GM18909 (cell line): ENCODE measurements around the gene PEX14.

Source experiments
- ATAC-seq: cut with Tn5 transposase; IDR thresholded peaks from one replicate; pipeline ENCODE4 v1.9.1; 2021; ENCODE audit warnings: mild to moderate bottlenecking; ENCODE audit not compliant: unreplicated experiment, poor library complexity

The PEX14 gene

GRCh38 chr1:10656431-10656830, 181.7 kb downstream of the PEX14 start:
- ATAC-seq = no peak

GRCh38 chr1:10657088-10657847, 182.5 kb downstream of the PEX14 start:
- ATAC-seq = no peak

DNA sequence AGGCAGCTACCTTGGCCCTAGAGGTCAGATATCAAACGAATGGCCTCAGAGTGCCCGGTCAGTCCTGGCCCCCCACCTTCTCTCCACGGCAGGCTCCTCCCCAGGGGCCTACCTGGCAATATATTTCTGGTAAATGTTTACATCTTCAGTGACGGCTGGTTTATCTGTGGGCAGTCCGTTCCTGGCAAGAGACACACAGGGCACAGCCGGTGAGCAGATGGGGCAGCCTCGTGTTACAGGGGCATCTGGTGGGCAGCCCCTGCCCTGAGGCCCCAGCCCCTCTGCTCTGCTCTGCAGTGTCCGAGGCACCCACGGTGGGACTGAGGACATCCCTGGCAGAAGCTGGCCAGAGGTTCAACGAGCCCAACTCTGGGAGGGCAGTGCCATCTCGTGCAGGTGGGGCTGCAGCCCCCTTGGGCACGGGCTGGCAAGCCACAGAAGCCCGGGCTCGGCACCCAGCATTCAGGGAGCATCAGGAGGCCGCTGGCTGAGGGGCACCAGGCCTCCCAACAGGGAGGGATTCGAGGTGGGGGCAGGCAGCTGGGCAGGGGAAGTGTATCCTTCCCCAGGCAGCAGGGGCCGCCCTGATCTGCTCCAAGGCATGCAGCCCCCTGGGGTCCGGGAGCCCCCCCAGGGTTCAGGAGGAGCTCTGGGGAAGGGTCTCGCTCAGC, 183.8 kb downstream of the PEX14 start:
- no peak for ATAC-seq

- no peak for ATAC-seq
Measured at GRCh38 chr1:10659218-10659617, 184.5 kb downstream of the PEX14 start.

DNA sequence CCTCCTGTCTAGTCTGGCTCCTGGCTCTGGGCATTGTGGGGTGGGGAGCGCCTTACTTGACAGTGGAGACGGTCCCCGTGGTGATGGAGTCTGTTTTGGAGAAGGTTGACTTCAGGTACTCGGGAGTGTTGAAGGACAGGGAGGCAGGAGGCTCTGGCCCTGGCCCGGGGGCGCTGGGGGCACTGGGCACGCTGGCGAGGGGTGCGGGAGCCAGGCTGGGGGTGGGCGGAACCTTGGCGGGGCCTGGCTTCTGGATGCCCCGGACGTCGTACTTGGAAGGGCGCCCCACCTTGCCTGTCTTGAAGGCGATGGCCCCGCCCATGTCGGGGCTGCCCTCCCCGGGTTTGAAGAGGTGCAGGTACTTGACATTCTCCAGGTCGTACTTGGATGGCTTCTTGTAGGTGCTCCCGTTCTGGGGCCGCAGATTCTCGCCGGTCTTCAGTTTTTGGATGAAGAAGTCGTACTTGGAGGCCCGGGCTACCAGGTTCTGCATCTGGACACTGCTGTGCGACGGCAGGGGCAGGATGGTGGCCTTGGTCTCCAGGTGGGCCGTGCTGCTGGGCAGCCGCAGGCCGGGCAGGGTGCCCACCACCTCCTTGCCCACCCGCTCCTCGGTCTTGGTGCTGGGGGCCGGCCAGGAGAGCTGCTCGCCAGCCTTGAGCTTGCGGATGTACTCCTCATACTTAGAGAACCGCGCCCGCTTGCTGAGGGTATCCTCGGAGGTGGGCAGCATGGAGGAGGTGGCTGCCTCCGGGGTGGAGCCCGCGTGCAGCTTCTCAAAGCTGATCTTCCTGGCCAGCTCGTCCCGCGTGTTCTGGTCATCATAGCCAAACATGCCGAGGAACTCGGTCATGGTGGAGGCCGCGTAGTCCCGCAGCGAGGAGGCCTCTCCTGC, 185.1 kb downstream of the PEX14 start:
- no peak for ATAC-seq

GRCh38 chr1:10661453-10661852, 186.7 kb downstream of the PEX14 start:
- no peak for ATAC-seq

- ATAC-seq = no peak
Measured at GRCh38 chr1:10662090-10662688, 187.4 kb downstream of the PEX14 start.

GRCh38 chr1:10662824-10663677, 188.3 kb downstream of the PEX14 start:
- no peak for ATAC-seq

GRCh38 chr1:10663678-10664035, 188.9 kb downstream of the PEX14 start:
- ATAC-seq = no peak

DNA sequence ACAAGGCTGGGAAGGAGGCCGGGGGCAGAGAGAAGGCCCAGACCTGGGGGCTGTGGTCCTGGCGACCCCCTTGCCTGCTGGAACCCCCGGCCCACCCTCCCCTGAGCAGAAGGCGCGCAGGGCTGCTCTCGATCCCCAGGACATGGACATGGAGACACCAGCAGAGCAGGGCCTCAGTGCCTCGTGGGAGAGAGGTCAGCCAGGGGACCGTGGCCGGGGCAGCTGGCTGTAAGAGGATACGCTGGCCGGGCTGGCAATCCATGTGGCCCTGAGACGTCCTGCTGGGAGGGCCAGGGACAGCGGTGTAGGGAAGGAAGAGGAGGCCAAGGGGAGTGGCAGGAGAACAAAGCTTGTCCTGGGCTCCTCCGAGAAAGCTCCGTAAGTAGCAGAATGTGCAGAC, 189.5 kb downstream of the PEX14 start:
- ATAC-seq = no peak

- no peak for ATAC-seq
Measured at GRCh38 chr1:10665226-10665625, 190.5 kb downstream of the PEX14 start.

- no peak for ATAC-seq
Measured at GRCh38 chr1:10665930-10666850, 191.4 kb downstream of the PEX14 start.

GRCh38 chr1:10667861-10668761, 193.4 kb downstream of the PEX14 start:
- no peak for ATAC-seq

- no peak for ATAC-seq
Measured at GRCh38 chr1:10669570-10669969, 194.8 kb downstream of the PEX14 start.

GRCh38 chr1:10670190-10670589, 195.4 kb downstream of the PEX14 start:
- ATAC-seq = no peak

- ATAC-seq = no peak
Measured at GRCh38 chr1:10671090-10671489, 196.3 kb downstream of the PEX14 start.

GRCh38 chr1:10671622-10672342, 197.0 kb downstream of the PEX14 start:
- ATAC-seq = no peak
